CD4-positive, alpha-beta T cell treated with Interleukin-1 beta for 1 hour (primary cell): Measurements from ENCODE around the gene EFHC2.

ENCODE experiments used
- DNase-seq, 2 donors: peaks; one replicate each; pipeline ENCODE4 v3.0.0-alpha.2; 2020 to 2022

The EFHC2 gene

GRCh38 chrX:44343412-44344141 lies at the start of gene EFHC2:
Gene EFHC2 (minus strand): TSS chrX:44343672. CDS start chrX:44343588, 84 bp downstream.
- DNase-seq, result peak; percentile 80

DNA sequence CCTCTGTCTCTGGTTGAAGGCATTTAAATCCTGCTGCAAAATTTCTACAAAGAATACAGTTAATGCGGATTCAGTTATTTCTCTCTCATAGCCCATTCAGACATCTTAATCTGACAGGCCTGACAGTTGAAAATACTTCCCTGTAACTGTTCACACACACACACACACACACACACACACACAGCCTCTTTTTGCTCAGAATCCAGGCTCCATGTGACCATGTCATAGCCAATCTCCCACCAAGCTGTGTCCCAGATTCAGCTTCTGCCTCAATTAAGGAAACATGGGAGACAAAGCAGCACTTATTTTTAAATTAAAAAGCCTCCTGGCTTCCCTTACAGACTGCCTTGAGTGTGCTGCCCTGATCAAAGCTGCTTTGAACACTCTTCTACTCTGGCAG lies 49.3 kb upstream of the EFHC2 start:
- DNase-seq, result no peak

GRCh38 chrX:44384688-44385338 lies 41.3 kb upstream of the EFHC2 start:
- DNase-seq, result no peak

DNA sequence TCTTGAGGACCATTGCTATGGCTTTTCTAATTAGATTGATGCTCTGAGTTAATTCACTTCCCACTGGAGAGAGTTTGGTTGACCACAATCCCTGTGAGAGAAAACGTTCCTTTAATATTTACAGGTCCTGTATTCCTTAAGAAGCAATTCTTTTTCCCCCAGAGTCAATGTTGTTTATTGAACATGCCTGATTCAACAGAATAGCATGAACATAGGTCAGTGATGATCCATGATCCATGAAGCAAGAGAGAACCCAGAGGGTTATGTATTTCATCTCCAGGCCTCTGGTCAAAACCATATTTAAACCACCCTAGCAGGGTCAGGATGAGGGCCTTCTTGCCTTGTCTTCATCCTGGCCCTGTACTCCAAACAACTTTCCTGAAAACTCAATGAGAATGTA lies 39.4 kb upstream of the EFHC2 start:
- DNase-seq, result no peak

DNA sequence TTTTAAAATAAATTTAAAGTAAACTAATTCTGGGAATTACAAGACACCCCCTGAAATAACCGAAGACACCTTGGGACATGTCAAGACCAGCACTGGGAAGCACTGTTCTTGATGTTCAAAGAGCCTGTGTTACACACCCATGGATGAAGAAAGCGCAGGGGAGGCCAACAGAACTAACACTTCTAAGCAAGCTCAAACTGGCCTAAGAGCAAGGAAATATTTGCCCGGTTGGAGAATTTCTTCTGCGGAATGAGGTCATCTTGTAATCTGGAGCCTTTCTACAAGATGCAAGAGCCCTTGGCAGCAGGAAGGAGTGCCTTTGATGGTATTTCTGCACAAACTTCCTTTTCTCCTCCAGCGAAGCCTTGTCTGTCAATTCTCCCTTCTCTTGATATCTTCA lies 9.3 kb upstream of the EFHC2 start:
- no peak for DNase-seq

DNA sequence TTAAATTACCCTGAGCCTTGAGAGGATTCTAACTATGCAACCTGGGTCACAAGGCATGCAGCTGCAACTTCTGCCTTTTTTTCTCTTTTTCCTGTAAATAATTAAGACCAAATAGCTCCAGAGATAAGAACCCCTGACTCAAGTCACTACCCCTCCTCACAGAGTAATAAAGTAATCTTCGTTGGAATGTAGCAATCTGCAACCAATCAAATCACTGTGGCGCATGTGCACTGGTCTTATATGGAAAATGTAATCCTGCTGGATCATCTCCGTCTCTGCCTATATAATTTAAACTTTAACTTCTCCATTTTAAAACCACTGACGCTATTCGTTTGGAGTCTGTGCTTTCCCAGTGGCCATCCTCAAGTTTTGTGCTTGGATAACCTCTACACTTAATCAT lies 6.1 kb upstream of the EFHC2 start:
- DNase-seq, result no peak

DNA sequence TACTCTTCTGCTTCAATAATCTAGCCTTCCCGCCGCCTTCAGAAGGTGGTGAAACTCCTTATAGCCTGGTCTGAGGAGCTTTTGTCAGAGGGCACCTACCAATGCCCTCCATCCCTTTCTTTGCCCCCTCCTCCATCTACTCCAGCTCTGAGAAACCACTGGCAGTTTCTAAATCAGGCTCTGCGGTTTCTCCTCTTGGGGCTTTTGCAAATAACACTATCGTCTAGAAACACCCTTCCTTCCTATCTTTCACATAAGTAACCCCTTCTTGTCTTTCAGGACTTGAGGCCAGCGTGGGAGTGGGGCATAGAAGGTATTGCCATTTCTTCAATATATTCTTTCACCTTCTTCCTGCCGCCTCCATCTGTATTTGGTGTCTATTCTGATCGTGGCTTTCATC lies 1.2 kb upstream of the EFHC2 start:
- DNase-seq, result peak; percentile 33 to 56

- DNase-seq, result peak; percentile 80
These were observed 722 bp upstream of the EFHC2 start for GRCh38 chrX:44344194-44344593.

DNA sequence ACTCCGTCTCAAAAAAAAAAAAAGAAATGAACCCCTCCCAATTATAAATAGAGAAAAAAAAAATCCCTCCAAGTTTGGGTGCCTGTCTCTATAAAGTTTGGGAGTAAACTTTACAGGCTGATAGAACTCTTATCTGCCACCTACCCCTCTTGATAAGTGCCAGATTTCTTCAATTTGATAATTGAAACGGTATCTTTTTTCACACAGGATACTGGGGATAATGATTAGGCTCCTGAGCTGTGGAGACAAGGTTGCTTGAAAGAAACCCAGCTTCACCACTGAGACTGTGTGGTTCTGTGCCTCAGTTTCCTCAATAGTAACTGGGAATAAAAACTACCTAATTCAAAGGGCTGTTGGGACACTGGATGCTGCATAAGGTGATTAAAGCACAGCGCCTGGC lies 606 bp downstream of the EFHC2 start:
- no peak for DNase-seq

DNA sequence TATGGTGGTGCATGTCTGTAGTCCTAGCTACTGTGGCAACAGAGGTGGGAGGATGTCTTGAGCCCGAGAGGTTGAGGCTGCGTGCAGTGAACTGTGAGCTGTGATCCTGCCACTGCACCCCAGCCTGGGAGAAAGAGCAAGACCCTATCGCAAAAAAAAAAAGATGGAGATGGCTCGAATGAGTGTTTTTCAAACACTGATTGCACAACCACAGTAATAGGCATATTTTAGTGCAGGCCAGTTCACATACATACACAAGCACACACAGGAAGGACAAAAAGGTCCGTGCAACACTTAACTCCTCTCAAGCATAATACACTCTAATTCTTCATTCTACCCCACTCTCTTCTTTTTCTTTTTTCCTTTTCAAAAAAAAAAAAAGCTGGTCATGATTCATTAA lies 5.1 kb downstream of the EFHC2 start:
- DNase-seq, result no peak

- no peak for DNase-seq
These were observed 11.0 kb downstream of the EFHC2 start for GRCh38 chrX:44332437-44332836.

DNA sequence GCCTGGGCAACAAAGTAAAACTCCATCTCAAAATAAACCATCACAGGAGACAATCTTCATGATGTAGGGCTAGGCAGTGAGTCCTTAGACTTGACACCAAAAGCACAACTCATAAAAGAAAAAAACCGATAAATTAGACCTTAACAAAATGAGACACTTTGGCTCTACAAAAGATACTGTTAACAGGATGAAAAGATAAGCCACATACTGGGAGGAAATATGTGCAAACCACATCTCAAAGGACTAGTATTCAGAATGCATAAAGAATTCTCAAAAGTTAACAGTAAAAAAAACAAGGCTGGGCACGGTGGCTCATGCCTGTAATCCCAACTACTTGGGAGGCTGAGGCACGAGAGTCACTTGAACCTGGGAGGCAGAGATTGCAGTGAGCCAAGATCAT lies 13.2 kb downstream of the EFHC2 start:
- DNase-seq, result peak in 1 of 2 donors; percentile 7

- DNase-seq, result no peak
These were observed 23.9 kb downstream of the EFHC2 start for GRCh38 chrX:44319550-44319949.

DNA sequence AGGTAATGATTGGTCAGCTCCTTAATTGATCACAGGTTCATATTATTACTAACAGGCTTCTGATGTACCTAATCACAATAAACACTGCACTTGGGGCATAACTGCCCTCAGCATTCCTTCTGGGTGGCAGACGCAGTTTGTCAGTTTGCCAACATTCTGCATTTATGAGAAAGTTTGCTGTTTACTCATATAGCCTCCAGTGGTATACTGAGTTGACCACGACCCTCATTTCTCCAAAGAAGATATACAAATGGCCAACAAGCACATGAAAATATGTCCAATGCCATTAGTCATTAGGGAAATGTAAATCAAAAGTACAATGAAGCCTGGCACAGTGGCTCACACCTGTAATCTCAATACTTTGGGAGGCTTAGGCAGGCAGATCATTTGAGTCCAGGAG lies 26.3 kb downstream of the EFHC2 start:
- no peak for DNase-seq

DNA sequence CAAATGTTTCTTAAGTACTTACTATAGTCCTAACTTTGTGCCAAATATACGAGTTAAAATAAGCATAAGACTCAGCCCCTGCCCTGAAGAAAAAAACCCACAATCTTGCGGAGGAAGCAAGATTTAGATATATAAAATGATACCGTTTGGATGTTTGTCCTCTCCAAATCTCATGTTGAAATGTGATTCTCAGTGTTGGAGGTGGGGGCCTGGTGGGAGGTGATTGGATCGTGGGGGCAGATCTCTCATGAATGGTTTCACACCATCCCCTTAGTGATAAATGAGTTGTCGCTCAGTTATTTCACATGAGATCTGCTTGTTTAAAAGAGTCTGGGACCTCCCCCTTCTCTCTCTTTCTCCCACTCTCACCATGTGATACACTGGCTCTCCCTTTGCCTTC lies 28.7 kb downstream of the EFHC2 start:
- no peak for DNase-seq

- peak; percentile 10 to 35 for DNase-seq
These were observed 29.2 kb downstream of the EFHC2 start for GRCh38 chrX:44314259-44314734.

GRCh38 chrX:44312421-44312820 lies 31.1 kb downstream of the EFHC2 start:
- no peak for DNase-seq

DNA sequence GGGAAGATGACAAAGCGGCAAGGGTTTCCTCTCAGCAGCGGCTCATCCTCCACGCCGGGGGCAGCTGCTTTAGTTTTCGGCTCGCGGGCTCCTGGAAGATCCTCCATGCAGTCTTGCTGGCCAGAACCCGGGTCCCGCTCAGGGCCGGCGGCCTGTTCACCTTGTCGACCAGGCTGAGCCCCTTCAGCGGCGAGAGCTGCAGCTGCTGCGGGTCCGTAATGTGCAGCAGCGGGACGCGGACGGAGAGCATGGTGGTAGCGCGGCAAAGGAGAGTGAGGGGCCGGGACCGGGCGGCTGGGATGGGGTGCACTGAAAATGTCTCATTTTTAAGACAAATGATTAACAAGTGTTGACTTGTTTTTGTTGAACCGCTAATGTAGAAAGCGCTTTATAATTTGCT lies 33.2 kb downstream of the EFHC2 start:
- DNase-seq, result no peak

GRCh38 chrX:44308869-44309268 lies 34.6 kb downstream of the EFHC2 start:
- DNase-seq, result no peak

DNA sequence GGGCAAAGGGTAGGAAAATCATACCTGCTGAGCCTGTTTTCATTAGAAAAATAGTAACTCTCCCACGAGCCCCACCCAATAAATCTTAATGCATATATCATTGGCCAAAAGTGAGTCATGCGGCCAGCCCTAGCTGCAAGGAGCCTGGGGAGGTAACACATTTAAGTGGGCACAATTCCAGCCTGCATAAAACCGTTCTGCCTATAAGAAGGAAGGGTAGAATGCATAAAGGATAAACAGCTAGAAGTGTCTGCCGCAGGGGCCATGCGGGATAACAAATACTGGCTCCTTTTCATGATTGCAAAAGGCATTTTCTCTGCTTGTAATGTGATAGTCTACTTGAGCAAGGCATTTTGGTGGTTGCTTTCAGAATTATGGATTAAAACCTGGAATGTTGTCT lies 37.1 kb downstream of the EFHC2 start:
- DNase-seq, result no peak

DNA sequence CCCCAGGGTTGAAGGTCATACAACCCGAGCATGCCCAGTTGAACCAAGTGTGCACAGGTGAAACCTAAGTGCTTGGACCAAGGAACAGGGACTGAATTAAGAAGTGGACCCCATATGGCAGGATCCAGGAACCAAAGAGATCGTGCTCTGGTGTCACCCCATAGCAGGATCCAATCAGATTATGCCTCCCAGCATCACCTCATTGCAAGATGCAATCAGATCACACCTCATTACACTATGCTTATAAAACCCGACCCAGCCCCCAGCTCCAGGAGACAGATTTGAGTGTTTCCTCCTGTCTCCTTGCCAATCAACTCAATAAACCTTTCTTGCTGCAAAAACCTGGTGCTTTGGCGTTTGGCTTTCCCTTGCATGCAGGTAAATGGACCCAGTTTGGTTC lies 37.6 kb downstream of the EFHC2 start:
- DNase-seq, result no peak

GRCh38 chrX:44303119-44303518 lies 40.4 kb downstream of the EFHC2 start:
- DNase-seq, result peak in 1 of 2 donors; percentile 12

GRCh38 chrX:44299177-44299576 lies 44.3 kb downstream of the EFHC2 start:
- DNase-seq, result no peak

DNA sequence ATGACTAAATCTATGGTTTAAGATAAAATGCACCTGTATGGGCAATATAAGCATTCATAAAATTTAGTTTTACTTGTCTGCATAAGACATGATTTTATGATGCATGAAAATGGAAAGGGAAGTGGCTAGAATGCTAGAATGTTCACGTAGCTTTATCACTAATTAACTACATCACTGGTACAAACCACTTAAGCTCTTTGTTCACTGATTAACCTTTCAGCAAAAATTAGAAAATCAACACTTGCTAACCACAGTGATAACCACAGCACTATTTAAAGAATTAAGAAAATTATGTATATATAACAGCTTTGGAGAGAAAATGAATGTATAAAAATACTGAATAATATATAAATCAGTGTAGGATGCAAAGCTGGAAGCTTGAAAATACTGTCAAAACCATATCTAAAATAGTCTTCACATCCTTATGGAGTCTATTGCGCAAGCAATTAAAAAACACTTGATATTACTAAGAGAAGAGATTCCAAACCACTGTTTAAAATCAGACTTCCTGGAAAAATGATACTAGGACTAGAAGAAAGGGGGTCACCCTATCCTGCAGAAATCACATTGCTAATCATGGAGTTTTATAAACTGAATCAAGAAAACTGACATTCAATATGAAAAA lies 51.9 kb downstream of the EFHC2 start:
- DNase-seq, result no peak
